Ovary (tissue), 9 donors: ENCODE measurements around the gene SHLD1. TPM values are rescaled to one million over a fixed set of nuclear protein-coding genes. Genes with fewer than 3 reads are reported as not detected.
A peak's percentile ranks its signal among the peaks of the same experiment; 100 is the strongest.

Source experiments
- DNase-seq, 5 donors: peaks; one replicate each; pipeline ENCODE4 v3.0.0-alpha.2; 2019 to 2020
- H3K27ac ChIP-seq, 2 donors: fragments of 200-600 bp; one replicate each; pipeline versions ENCODE4 v1.5.1 to v1.8.0; 2019 to 2022
- H3K27me3 ChIP-seq: fragments of 200-600 bp; one replicate; pipeline ENCODE4 v1.8.0; 2022
- H3K36me3 ChIP-seq: fragments of 200-600 bp; sonication (generic); one replicate; pipeline ENCODE4 v1.5.1; 2019
- H3K4me1 ChIP-seq: one replicate; pipeline ENCODE4 v1.8.1; 2013; ENCODE audit warnings: mild to moderate bottlenecking, moderate library complexity; ENCODE audit not compliant: insufficient read depth
- H3K4me3 ChIP-seq: fragments of 200-600 bp; sonication (generic); one replicate; pipeline ENCODE4 v1.5.1; 2017
- H3K9me3 ChIP-seq, 2 donors: fragments of 200-600 bp in 1 of 2; sonication (generic) in 1 of 2; one replicate each; pipeline versions ENCODE4 v1.5.1 to v1.8.1; 2013 to 2019; ENCODE audit warnings: mild to moderate bottlenecking in 1 of 2, moderate library complexity in 1 of 2
- EP300 ChIP-seq: sonication (generic); formaldehyde crosslinking; IDR thresholded peaks from one replicate; pipeline ENCODE4 v1.6.1; 2017; ENCODE audit warnings: antibody characterized with exemption
- POLR2A ChIP-seq: fragments of 450-650 bp; IDR thresholded peaks from one replicate; pipeline ENCODE4 v1.6.1; 2017; ENCODE audit warnings: antibody characterized with exemption, mild to moderate bottlenecking, moderate library complexity
- WGBS, 3 donors: extraction: QIAGEN DNeasy Blood & Tissue Kit in 1 of 3; methylation state at CpG; one replicate each; pipeline versions ENCODE4 v1.1.5 to v1.1.7; 2013 to 2017; 5-methylcytosine and 5-hydroxymethylcytosine counted together
- intact Hi-C, 4 donors: fragments of 100-400 bp; cut with DNase I; formaldehyde crosslinking; loops; one replicate each; pipeline versions ENCODE4 v1.11.0 to v1.15.1; 2022 to 2023
- polyA plus RNA-seq, 2 donors: library from polyadenylated mRNA; stranded (reverse); fragments of 200-250 nt in 1 of 2; fragments of 350-450 nt in 1 of 2; fragmentation: Illumina TruSeq in 1 of 2; extraction: RNeasy Lipid Tissue Mini Kit (QIAGEN cat#74804) in 1 of 2; gene quantifications; one replicate each; pipeline ENCODE4 v1.2.3, GENCODE V29; 2013 to 2014
- total RNA-seq, 7 donors: library from RNA; depleted of rRNA in 2 of 7; stranded (reverse); fragments of >200 nt in 2 of 7; fragmentation: NEBNext Ultra II Directional in 3 of 7; extraction: Animal tissue kit (Norgen Biotek cat#: 25700) in 3 of 7; gene quantifications; one replicate each; pipeline versions ENCODE4 v1.1.0 to v1.2.4, GENCODE V29; 2016 to 2023
- TF ChIP-seq, protein P1 (sequence below), 3 donors: fragments of 450-650 bp in 2 of 3; fragments of 200-600 bp in 1 of 3; IDR thresholded peaks; one replicate each; pipeline versions ENCODE4 v1.5.1 to v1.8.0; 2016 to 2022; ENCODE audit warnings: antibody characterized with exemption in 3 of 3, mild to moderate bottlenecking in 1 of 3
- donor health status: DM: no; HTN: no; CAD: no; lungs with moderate emphysema.
- donor health status: DM: no; HTN: no; CAD: no.
- donor health status: Bipolar disorder and iron deficiency.
- donor health status: DM: yes; HTN: yes; CAD: no.
- donor health status: DM: no; HTN: no; CAD: no.
- donor health status: DM: yes; HTN: yes; CAD: no.

SHLD1 gene
- total and polyA plus RNA-seq, 9 donors = 3.8 to 12.4 (median 7.2) TPM

DNA sequence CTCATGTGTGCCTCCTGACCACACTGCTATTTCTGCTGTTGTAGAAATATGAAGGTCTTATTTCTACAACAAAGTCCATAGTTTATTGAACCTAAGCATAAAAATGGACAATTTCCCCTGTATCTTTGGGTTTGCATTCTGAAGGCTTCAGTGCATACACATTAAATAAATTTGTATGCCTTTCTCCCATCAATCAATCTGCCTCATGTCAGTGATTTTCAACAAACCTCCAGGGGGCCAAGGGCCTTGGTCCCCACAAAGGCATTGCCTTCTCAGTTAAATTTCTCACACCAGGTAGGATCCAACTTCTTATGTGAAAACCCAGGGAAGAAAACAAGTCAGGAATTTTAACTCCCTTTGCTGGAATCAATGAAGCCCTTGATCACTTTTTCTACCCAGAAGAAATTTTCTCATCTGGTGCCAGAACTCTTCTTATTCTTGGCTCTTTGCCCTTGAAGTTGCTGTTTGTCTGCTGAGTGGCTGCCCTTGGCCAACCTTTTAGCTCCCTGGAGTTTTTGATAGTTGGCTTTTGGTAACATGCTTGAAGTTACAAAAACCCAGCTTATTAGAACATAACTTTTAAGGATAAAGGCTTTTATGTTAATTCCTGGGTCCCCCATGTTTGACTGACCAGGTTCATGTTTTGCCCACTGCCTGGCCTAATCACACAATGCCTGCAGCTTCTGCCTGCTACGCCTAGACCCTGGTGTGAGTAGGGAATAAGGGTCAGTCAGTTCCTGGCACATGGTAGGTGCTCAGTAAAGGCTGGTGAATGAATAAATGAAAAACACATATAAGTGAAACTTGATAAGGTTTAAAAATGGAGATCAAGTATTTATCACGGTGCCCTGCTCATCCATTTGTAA, 37.0 kb downstream of the SHLD1 start:
- Histone ChIP-seq H3K4me3 (no peak overlapping the region), H3K36me3 (no peaks in the 10 kb centered on the region), H3K27ac (peak overlapping the region in 1 of 2 donors; percentile 36), H3K27me3 (no peaks in the 10 kb centered on the region), H3K4me1 (peaks cover 2% of the 10 kb centered on the region), H3K9me3 (no peaks in the 10 kb centered on the region)
- TF ChIP-seq POLR2A (no peak), EP300 (no peak)
- TF ChIP-seq, protein P1, sequence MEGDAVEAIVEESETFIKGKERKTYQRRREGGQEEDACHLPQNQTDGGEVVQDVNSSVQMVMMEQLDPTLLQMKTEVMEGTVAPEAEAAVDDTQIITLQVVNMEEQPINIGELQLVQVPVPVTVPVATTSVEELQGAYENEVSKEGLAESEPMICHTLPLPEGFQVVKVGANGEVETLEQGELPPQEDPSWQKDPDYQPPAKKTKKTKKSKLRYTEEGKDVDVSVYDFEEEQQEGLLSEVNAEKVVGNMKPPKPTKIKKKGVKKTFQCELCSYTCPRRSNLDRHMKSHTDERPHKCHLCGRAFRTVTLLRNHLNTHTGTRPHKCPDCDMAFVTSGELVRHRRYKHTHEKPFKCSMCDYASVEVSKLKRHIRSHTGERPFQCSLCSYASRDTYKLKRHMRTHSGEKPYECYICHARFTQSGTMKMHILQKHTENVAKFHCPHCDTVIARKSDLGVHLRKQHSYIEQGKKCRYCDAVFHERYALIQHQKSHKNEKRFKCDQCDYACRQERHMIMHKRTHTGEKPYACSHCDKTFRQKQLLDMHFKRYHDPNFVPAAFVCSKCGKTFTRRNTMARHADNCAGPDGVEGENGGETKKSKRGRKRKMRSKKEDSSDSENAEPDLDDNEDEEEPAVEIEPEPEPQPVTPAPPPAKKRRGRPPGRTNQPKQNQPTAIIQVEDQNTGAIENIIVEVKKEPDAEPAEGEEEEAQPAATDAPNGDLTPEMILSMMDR (IDR thresholded peaks at IDR 0.05) = no peak
- intact Hi-C loops = loop anchor here (2.0 to 10.0 kb wide), 4 partner anchors 252 to 290 kb away; no protein-coding TSS in a partner anchor
- peak; percentile 31 to 53 (median 46) for DNase-seq
- 24 to 57% (median 46%) methylated on average over 2 of the region's 2 CpGs for WGBS, 3 donors

DNA sequence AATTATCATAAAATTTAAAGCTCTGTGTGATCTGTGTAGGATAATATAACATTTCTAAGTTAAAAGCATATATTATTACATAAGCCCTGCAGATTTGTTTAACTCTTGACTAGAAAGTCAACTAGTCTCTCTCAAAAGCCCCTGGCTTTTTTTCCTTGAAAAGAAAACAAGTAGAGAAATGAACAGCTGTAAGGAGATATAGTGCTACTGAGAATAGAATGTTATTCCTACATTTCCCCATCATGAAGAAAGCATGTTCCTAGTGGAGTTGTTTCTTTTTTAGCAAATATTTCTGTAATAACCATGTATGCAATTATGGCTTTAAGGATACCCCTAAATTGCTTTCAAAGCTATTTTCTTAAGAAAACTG, 37.6 kb downstream of the SHLD1 start:
- Histone ChIP-seq H3K4me1 (peaks cover 2% of the 10 kb centered on the region), H3K27ac (peak overlapping the region in 1 of 2 donors; percentile 36), H3K4me3 (no peak overlapping the region), H3K27me3 (no peaks in the 10 kb centered on the region), H3K36me3 (no peaks in the 10 kb centered on the region), H3K9me3 (no peaks in the 10 kb centered on the region)
- no peak for DNase-seq
- intact Hi-C loops = loop anchor here (2.0 to 10.0 kb wide), 5 partner anchors 41 to 290 kb away; no protein-coding TSS in a partner anchor
- TF ChIP-seq EP300 (no peak), POLR2A (no peak)
- TF ChIP-seq, protein P1 (IDR thresholded peaks at IDR 0.05) = no peak

DNA sequence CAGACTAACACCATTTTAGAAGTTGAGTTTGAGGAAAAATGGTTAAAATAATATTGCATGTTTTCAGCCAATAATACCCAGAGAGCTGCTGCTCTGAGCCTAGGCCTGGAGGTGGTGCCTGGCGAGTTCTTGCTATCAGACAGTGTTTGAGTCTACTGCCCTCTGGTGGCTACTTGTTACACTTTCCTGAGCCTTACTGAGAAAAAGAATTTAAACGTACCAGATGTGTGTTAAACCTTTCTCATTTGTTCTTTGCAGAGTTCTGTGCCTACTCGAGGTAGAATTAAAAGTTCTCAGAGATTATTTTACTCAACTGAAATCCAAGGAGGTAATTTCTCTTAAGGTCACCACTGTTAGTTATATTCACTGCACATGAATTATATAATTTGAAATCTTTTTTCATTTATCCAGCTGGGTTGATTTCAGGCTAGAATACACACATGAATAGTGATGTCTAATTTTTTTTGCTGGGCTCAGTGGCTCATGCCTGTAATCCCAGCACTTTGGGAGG, 38.2 kb downstream of the SHLD1 start:
- peak; percentile 61 to 83 (median 67) for DNase-seq
- 0 to 1% (median 1%) methylated on average over 3 of the region's 3 CpGs for WGBS, 3 donors
- H3K27me3 ChIP-seq = no peaks in the 10 kb centered on the region
- intact Hi-C loops = loop anchor here (2.0 to 10.0 kb wide), 4 partner anchors 42 to 289 kb away; no protein-coding TSS in a partner anchor
- TF ChIP-seq EP300 = no peak
- TF ChIP-seq, protein P1 (IDR thresholded peaks at IDR 0.05) = peak; percentile 85 to 89 (median 86)
- peaks cover 2% of the 10 kb centered on the region for H3K4me1 ChIP-seq
- H3K27ac ChIP-seq = no peak overlapping the region
- H3K9me3 ChIP-seq = no peaks in the 10 kb centered on the region
- no peak overlapping the region for H3K4me3 ChIP-seq
- H3K36me3 ChIP-seq = no peaks in the 10 kb centered on the region

DNA sequence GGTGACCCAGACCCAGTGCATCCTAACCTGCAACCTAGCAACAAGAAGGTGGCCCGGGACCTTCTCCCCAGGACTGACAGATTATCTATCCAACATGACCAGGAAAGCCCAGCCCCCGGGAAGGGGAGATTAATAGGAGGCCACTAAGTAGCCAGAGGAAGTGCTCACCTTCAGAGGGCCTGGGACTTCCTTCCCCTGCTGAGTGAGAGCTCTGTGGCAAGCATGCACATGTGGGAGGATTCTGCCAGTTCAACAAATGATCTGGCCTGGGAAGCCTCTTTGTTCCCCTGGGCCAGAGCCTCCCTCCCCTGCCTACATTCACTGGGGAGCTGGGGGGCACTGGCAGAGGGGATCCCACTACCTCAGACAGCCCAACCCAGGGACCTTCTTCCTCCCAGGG, 39.6 kb downstream of the SHLD1 start:
- no peaks in the 10 kb centered on the region for H3K9me3 ChIP-seq
- peaks cover 2% of the 10 kb centered on the region for H3K4me1 ChIP-seq
- DNase-seq = no peak
- TF ChIP-seq, protein P1 (IDR thresholded peaks at IDR 0.05) = no peak
- TF ChIP-seq POLR2A (no peak), EP300 (no peak)
- intact Hi-C loops = loop anchor here (2.0 to 10.0 kb wide), 5 partner anchors 43 to 287 kb away; no protein-coding TSS in a partner anchor
- no peak overlapping the region for H3K4me3 ChIP-seq
- WGBS, 3 donors = 83 to 88% (median 85%) methylated on average over 2 of the region's 2 CpGs
- no peaks in the 10 kb centered on the region for H3K36me3 ChIP-seq
- no peaks in the 10 kb centered on the region for H3K27me3 ChIP-seq
- no peak overlapping the region for H3K27ac ChIP-seq
